K562 (cell line): ENCODE data around the gene TXNIP. TPM values are rescaled to one million over a fixed set of nuclear protein-coding genes. Genes with fewer than 3 reads are reported as not detected.

ENCODE experiments used
- ATAC-seq: fragments of 200-7000 bp; cut with Tn5 transposase; 3 replicates; pipeline ENCODE4 v1.9.1; 2020; ENCODE audit warnings: moderate library complexity
- BruUV-seq: library from RNA; stranded (reverse); fragments of 400-500 nt; replicated peaks from 2 replicates; lab custom pipeline; 2021; lab: Mats Ljungman, UMichigan
- CTCF ChIA-PET: fragments of 300-600 bp; formaldehyde crosslinking; extraction: SDS; loops from one replicate; lab custom pipeline; 2021; ENCODE audit warnings: low intra/inter-chr PET ratio; lab: Yijun Ruan, JAX
- POLR2A ChIA-PET: fragments of 300-600, 350-650 bp; sonication (Branson Sonifier 250); formaldehyde crosslinking; extraction: SDS; loops from one replicate; lab custom pipeline; 2021; ENCODE audit warnings: antibody characterized with exemption, inconsistent platforms; lab: Yijun Ruan, JAX
- DNase-seq, 4 experiments: peaks; one replicate each; pipeline versions ENCODE4 v3.0.0 to v3.0.0-alpha.2; 2011 to 2018; ENCODE audit warnings: low spot score in 3 of 4, mixed read lengths in 3 of 4; ENCODE audit errors: extremely low read depth in 1 of 4
- FAIRE-seq: peaks from 2 replicates; lab custom pipeline; 2011; peaks lifted over from hg19 to GRCh38; lab: Jason Lieb, UNC
- H2AFZ ChIP-seq: 2 replicates; pipeline ENCODE4 v1.6.0; 2011; ENCODE audit warnings: low read depth, low read length, control low read depth, inconsistent platforms
- H3K27ac ChIP-seq: fragments of 200-600 bp; 3 replicates; pipeline ENCODE4 v1.8.0; 2011; ENCODE audit warnings: low read depth, mild to moderate bottlenecking, control low read depth, inconsistent platforms, low read length, moderate library complexity, mixed read lengths; ENCODE audit errors: extremely low read depth
- H3K27me3 ChIP-seq, 2 experiments: fragments of 300-600 bp in 1 of 2; 2 replicates in 1 of 2; 3 replicates in 1 of 2; pipeline versions ENCODE4 v1.6.0 to v1.8.0; 2011; ENCODE audit warnings: inconsistent platforms in 2 of 2, low read length in 2 of 2, mild to moderate bottlenecking in 1 of 2, mixed read lengths in 1 of 2, moderate library complexity in 1 of 2; ENCODE audit not compliant: control insufficient read depth in 2 of 2, insufficient read depth in 2 of 2
- H3K36me3 ChIP-seq: fragments of 300-600 bp; 3 replicates; pipeline ENCODE4 v1.8.0; 2011; ENCODE audit warnings: mild to moderate bottlenecking, low read length, inconsistent platforms; ENCODE audit not compliant: control insufficient read depth, insufficient read depth
- H3K4me1 ChIP-seq, 2 experiments: fragments of 200-600 bp in 1 of 2; replicated peaks in 1 of 2; 2 replicates in 1 of 2; 3 replicates in 1 of 2; pipeline versions ENCODE4 v1.5.1 to v1.8.0; 2011; ENCODE audit warnings: inconsistent platforms in 2 of 2, low read length in 2 of 2, mild to moderate bottlenecking in 1 of 2, mixed read lengths in 1 of 2, moderate library complexity in 1 of 2; ENCODE audit not compliant: control insufficient read depth in 2 of 2, insufficient read depth in 2 of 2
- H3K4me2 ChIP-seq: 2 replicates; pipeline ENCODE4 v1.6.1; 2011; ENCODE audit warnings: low read length, control low read depth, inconsistent platforms, mixed read lengths; ENCODE audit not compliant: insufficient read depth
- H3K4me3 ChIP-seq: fragments of 200-600 bp; sonication (generic), shearing (Covaris generic); 2 replicates; pipeline ENCODE4 v1.5.1; 2016; ENCODE audit warnings: control low read depth, inconsistent platforms
- H3K79me2 ChIP-seq: fragments of 200-600 bp; 3 replicates; pipeline ENCODE4 v1.8.0; 2011; ENCODE audit warnings: low read length, inconsistent platforms; ENCODE audit not compliant: control insufficient read depth, insufficient read depth
- H3K9ac ChIP-seq, 2 experiments: 2 replicates each; pipeline versions ENCODE4 v1.6.0 to v1.6.1; 2011; ENCODE audit warnings: low read depth in 2 of 2, low read length in 2 of 2, control low read depth in 1 of 2, inconsistent platforms in 1 of 2, mild to moderate bottlenecking in 1 of 2, mixed read lengths in 1 of 2; ENCODE audit not compliant: insufficient read depth in 1 of 2
- H3K9me1 ChIP-seq: one replicate; pipeline ENCODE4 v1.6.0; 2011; ENCODE audit warnings: inconsistent platforms, mild to moderate bottlenecking, low read length, moderate library complexity; ENCODE audit not compliant: control insufficient read depth, insufficient read depth
- H3K9me3 ChIP-seq: replicated peaks from 2 replicates; pipeline ENCODE4 v1.5.1; 2011; ENCODE audit warnings: low read depth, low read length, inconsistent platforms; ENCODE audit not compliant: control insufficient read depth, insufficient read depth
- H4K20me1 ChIP-seq: replicated peaks from 2 replicates; pipeline ENCODE4 v1.6.1; 2011; ENCODE audit warnings: low read length, inconsistent platforms, mixed read lengths; ENCODE audit not compliant: control insufficient read depth, insufficient read depth
- CBX1 ChIP-seq: sonication (generic); IDR thresholded peaks from 2 replicates; pipeline ENCODE4 v1.6.1; 2016; ENCODE audit warnings: antibody characterized with exemption, low read depth, mild to moderate bottlenecking
- CHD1 ChIP-seq: fragments of 200-600 bp; sonication (generic); IDR thresholded peaks from one replicate; pipeline ENCODE4 v1.6.1; 2012; ENCODE audit warnings: mild to moderate bottlenecking, moderate library complexity, low read length, inconsistent platforms
- DDX20 ChIP-seq: fragments of 450-650 bp; IDR thresholded peaks from 2 replicates; pipeline ENCODE4 v1.6.1; 2016; ENCODE audit warnings: missing genetic modification characterization, low read depth, mild to moderate bottlenecking, missing compliant biosample characterization, moderate library complexity
- LCOR ChIP-seq: sonication (generic); formaldehyde crosslinking; IDR thresholded peaks from 2 replicates; pipeline ENCODE4 v1.8.0; 2022; ENCODE audit warnings: mild to moderate bottlenecking, missing genetic modification reagents
- MYNN ChIP-seq, 2 experiments: sonication (generic); formaldehyde crosslinking in 1 of 2; IDR thresholded peaks; 2 replicates each; pipeline versions ENCODE4 v1.5.0 to v1.6.1; 2016 to 2020; ENCODE audit warnings: antibody characterized with exemption in 1 of 2, missing genetic modification reagents in 1 of 2
- NCOA6 ChIP-seq: fragments of 450-650 bp; IDR thresholded peaks from 2 replicates; pipeline ENCODE4 v1.6.1; 2017; ENCODE audit warnings: mild to moderate bottlenecking
- SIN3A ChIP-seq, 2 experiments: fragments of 150-350 bp in 1 of 2; IDR thresholded peaks; 2 replicates each; pipeline ENCODE4 v1.6.1; 2011 to 2016; ENCODE audit warnings: borderline replicate concordance in 2 of 2, low read depth in 2 of 2, low read length in 2 of 2, mild to moderate bottlenecking in 2 of 2, moderate library complexity in 2 of 2; ENCODE audit not compliant: control insufficient read depth in 1 of 2
- SLC30A9 ChIP-seq: fragments of 250-450 bp; sonication (Bioruptor Pico); IDR thresholded peaks from 2 replicates; pipeline ENCODE4 v1.8.0; 2022; ENCODE audit warnings: mild to moderate bottlenecking, moderate library complexity
- SMARCA4 ChIP-seq: fragments of 450-650 bp; IDR thresholded peaks from 2 replicates; pipeline ENCODE4 v1.6.1; 2016
- ZNF561 ChIP-seq: fragments of 450-650 bp; formaldehyde crosslinking; conservative IDR thresholded peaks from 2 replicates; pipeline ENCODE4 v1.4.0; 2020; ENCODE audit warnings: mild to moderate bottlenecking, moderate library complexity
- WGBS: fragments of 100-300 bp; shearing (Covaris generic); methylation state at CpG from one replicate; pipeline ENCODE4 v1.1.6; 2016; ENCODE audit warnings: low coverage, mixed read lengths; ENCODE audit not compliant: insufficient coverage; ENCODE audit errors: missing lambda C conversion rate; 5-methylcytosine and 5-hydroxymethylcytosine counted together
- in situ Hi-C: fragments of 300-500 bp; cut with MboI; formaldehyde crosslinking; loops from 4 replicates; pipeline ENCODE4 v1.15.0; 2018; ENCODE audit warnings: inconsistent platforms, mixed read lengths
- intact Hi-C: fragments of 100-400 bp; cut with micrococcal nuclease; formaldehyde crosslinking; loops from 2 replicates; pipeline ENCODE4 v1.14.2; 2022
- polyA plus RNA-seq, 8 experiments: library from polyadenylated mRNA; depleted of rRNA in 4 of 8; stranded (reverse) in 5 of 8; unstranded in 3 of 8; fragments of >200 nt; fragmentation: Nextera tagmentation in 2 of 8; fragmentation: Illumina TruSeq in 1 of 8; extraction: Ambion mirVana in 2 of 8; extraction: Trizol in 1 of 8; gene quantifications; 2 replicates each; pipeline versions ENCODE4 v1.2.1 to v1.2.3, GENCODE V29; 2011 to 2014; ENCODE audit warnings: inconsistent platforms in 1 of 8, missing spikeins in 1 of 8
- total RNA-seq, 7 experiments: library from RNA; depleted of rRNA in 6 of 7; stranded (reverse); fragments of >200 nt in 6 of 7; fragmentation: Illumina TruSeq in 2 of 7; extraction: Trizol in 2 of 7; gene quantifications; 2 replicates each; pipeline versions ENCODE4 v1.2.1 to v1.2.3, GENCODE V29; 2011 to 2021; ENCODE audit warnings: low replicate concordance in 1 of 7
- TF ChIP-seq, protein P1 (sequence below): sonication (generic); formaldehyde crosslinking; IDR thresholded peaks from 2 replicates; pipeline ENCODE4 v1.8.1; 2023; ENCODE audit warnings: mild to moderate bottlenecking, missing genetic modification reagents

Gene TXNIP
- total and polyA plus RNA-seq, 9 of the 15 experiments (the other 6 are each of a cell fraction or from before 2014, with no cell fraction given), result 120 to 499 (median 257) TPM

GRCh38 chr1:145986551-145986950 lies 9.8 kb downstream of the TXNIP start:
- Histone ChIP-seq H3K27ac (no peak overlapping the region), H3K79me2 (peaks cover 3% of the 10 kb centered on the region; the same call in 1 of the 3 replicates), H3K36me3 (no peaks in the 10 kb centered on the region), H4K20me1 (no peaks in the 10 kb centered on the region), H3K27me3 (no peaks in the 10 kb centered on the region), H3K4me1 (peaks cover 12 to 45% of the 10 kb centered on the region in 2 experiments), H3K4me3 (no peak overlapping the region), H2AFZ (no peak overlapping the region), H3K4me2 (no peak overlapping the region), H3K9me1 (no peaks in the 10 kb centered on the region), H3K9me3 (no peaks in the 10 kb centered on the region), H3K9ac (no peak overlapping the region)
- POLR2A ChIA-PET, result interaction anchor here (0.9 to 15.5 kb wide), 7 partner anchors 4 to 79 kb away, joined by 3 to 320 read pairs (median 4); partner anchors contain the start of genes HJV and TXNIP
- BruUV-seq, result no TSS peak
- ATAC-seq (no peak), FAIRE-seq (no peak), DNase-seq (no peak)
- TF ChIP-seq MYNN (IDR thresholded peaks at IDR 0.05) (no peak), MYNN (CRISPR knock-in tag; IDR thresholded peaks at IDR 0.05) (no peak), SLC30A9 (no peak), ZNF561 (CRISPR knock-in tag) (no peak), SMARCA4 (no peak), CBX1 (no peak), LCOR (CRISPR knock-in tag) (no peak), SIN3A (IDR thresholded peaks at IDR 0.05; ENCODE audit: borderline replicate concordance in 2 of 2, control insufficient read depth in 1 of 2, low read depth in 2 of 2, low read length in 2 of 2) (no peak), DDX20 (tag) (no peak), CHD1 (no peak), NCOA6 (no peak)
- TF ChIP-seq, protein P1, sequence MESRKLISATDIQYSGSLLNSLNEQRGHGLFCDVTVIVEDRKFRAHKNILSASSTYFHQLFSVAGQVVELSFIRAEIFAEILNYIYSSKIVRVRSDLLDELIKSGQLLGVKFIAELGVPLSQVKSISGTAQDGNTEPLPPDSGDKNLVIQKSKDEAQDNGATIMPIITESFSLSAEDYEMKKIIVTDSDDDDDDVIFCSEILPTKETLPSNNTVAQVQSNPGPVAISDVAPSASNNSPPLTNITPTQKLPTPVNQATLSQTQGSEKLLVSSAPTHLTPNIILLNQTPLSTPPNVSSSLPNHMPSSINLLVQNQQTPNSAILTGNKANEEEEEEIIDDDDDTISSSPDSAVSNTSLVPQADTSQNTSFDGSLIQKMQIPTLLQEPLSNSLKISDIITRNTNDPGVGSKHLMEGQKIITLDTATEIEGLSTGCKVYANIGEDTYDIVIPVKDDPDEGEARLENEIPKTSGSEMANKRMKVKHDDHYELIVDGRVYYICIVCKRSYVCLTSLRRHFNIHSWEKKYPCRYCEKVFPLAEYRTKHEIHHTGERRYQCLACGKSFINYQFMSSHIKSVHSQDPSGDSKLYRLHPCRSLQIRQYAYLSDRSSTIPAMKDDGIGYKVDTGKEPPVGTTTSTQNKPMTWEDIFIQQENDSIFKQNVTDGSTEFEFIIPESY (CRISPR knock-in tag), result no peak
- intact Hi-C loops, result no loop called here
- whole genome bisulfite sequencing, result 86% methylated on average over 6 of the region's 6 CpGs
- in situ Hi-C loops, result no loop called here
- CTCF ChIA-PET, result no interaction called here
